Astrocyte (in vitro differentiated cells and primary cell): ENCODE data around the gene GBP5. TPM values are rescaled to one million over a fixed set of nuclear protein-coding genes. Genes with fewer than 3 reads are reported as not detected.

ENCODE experiments used
- DNase-seq: peaks from one replicate; pipeline ENCODE4 v3.0.0-alpha.2; 2010; ENCODE audit warnings: low read depth
- FAIRE-seq: peaks from 2 replicates; lab custom pipeline; 2011; peaks lifted over from hg19 to GRCh38; lab: Jason Lieb, UNC
- H2AFZ ChIP-seq: 2 replicates; pipeline ENCODE4 v1.6.0; 2012; ENCODE audit warnings: low read depth, low read length, inconsistent platforms
- H3K27ac ChIP-seq: 2 replicates; pipeline ENCODE4 v1.5.1; 2011; ENCODE audit warnings: low read depth, low read length, inconsistent platforms
- H3K27me3 ChIP-seq: 2 replicates; pipeline ENCODE4 v1.6.0; 2011; ENCODE audit warnings: low read length, inconsistent platforms; ENCODE audit not compliant: insufficient read depth
- H3K36me3 ChIP-seq: 2 replicates; pipeline ENCODE4 v1.5.1; 2011; ENCODE audit warnings: low read length, inconsistent platforms; ENCODE audit not compliant: insufficient read depth
- H3K4me1 ChIP-seq: 2 replicates; pipeline ENCODE4 v1.5.1; 2011; ENCODE audit warnings: low read length, inconsistent platforms; ENCODE audit not compliant: insufficient read depth
- H3K4me2 ChIP-seq: 2 replicates; pipeline ENCODE4 v1.6.0; 2012; ENCODE audit warnings: low read length, inconsistent platforms
- H3K4me3 ChIP-seq: 2 replicates; pipeline ENCODE4 v1.5.1; 2011; ENCODE audit warnings: low read depth, mild to moderate bottlenecking, low read length, inconsistent platforms; ENCODE audit not compliant: insufficient read depth
- H3K79me2 ChIP-seq: 2 replicates; pipeline ENCODE4 v1.6.0; 2012; ENCODE audit warnings: mild to moderate bottlenecking, low read length, inconsistent platforms; ENCODE audit not compliant: insufficient read depth
- H3K9ac ChIP-seq: 2 replicates; pipeline ENCODE4 v1.6.0; 2012; ENCODE audit warnings: mild to moderate bottlenecking, low read length, inconsistent platforms
- H3K9me3 ChIP-seq: 2 replicates; pipeline ENCODE4 v1.5.1; 2012; ENCODE audit warnings: low read depth, mild to moderate bottlenecking, low read length, inconsistent platforms; ENCODE audit not compliant: insufficient read depth
- H4K20me1 ChIP-seq: 2 replicates; pipeline ENCODE4 v1.6.0; 2012; ENCODE audit warnings: low read length, inconsistent platforms; ENCODE audit not compliant: insufficient read depth
- H3K27ac Mint-ChIP-seq: one replicate; pipeline ENCODE4 v1.8.0; 2021; ENCODE audit warnings: mild to moderate bottlenecking, mixed read lengths; ENCODE audit not compliant: unreplicated experiment
- H3K27me3 Mint-ChIP-seq: one replicate; pipeline ENCODE4 v1.8.0; 2021; ENCODE audit warnings: low read depth, mixed read lengths; ENCODE audit not compliant: unreplicated experiment
- H3K36me3 Mint-ChIP-seq: one replicate; pipeline ENCODE4 v1.8.0; 2021; ENCODE audit warnings: low read depth, mixed read lengths; ENCODE audit not compliant: unreplicated experiment
- H3K4me1 Mint-ChIP-seq: one replicate; pipeline ENCODE4 v1.8.0; 2021; ENCODE audit warnings: low read depth, mixed read lengths; ENCODE audit not compliant: unreplicated experiment
- H3K4me3 Mint-ChIP-seq: one replicate; pipeline ENCODE4 v1.8.0; 2021; ENCODE audit warnings: mild to moderate bottlenecking, moderate library complexity, mixed read lengths; ENCODE audit not compliant: unreplicated experiment
- H3K9me3 Mint-ChIP-seq: one replicate; pipeline ENCODE4 v1.8.0; 2021; ENCODE audit warnings: mild to moderate bottlenecking, mixed read lengths; ENCODE audit not compliant: unreplicated experiment
- EZH2 ChIP-seq: IDR thresholded peaks from 2 replicates; pipeline ENCODE4 v1.6.1; 2012; ENCODE audit warnings: mild to moderate bottlenecking, low read length, inconsistent platforms; ENCODE audit not compliant: insufficient read depth
- total RNA-seq: library from RNA; stranded (reverse); gene quantifications from 2 replicates; pipeline ENCODE4 v1.2.1, GENCODE V29; 2021
- TF ChIP-seq, protein P1 (sequence below): IDR thresholded peaks from 2 replicates; pipeline ENCODE4 v1.5.1; 2011; ENCODE audit warnings: low read depth, mild to moderate bottlenecking, inconsistent platforms, low read length, moderate library complexity; ENCODE audit not compliant: insufficient read depth

Gene GBP5
- total RNA-seq, 1 donor from 2014 or later: 0.79 TPM

DNA sequence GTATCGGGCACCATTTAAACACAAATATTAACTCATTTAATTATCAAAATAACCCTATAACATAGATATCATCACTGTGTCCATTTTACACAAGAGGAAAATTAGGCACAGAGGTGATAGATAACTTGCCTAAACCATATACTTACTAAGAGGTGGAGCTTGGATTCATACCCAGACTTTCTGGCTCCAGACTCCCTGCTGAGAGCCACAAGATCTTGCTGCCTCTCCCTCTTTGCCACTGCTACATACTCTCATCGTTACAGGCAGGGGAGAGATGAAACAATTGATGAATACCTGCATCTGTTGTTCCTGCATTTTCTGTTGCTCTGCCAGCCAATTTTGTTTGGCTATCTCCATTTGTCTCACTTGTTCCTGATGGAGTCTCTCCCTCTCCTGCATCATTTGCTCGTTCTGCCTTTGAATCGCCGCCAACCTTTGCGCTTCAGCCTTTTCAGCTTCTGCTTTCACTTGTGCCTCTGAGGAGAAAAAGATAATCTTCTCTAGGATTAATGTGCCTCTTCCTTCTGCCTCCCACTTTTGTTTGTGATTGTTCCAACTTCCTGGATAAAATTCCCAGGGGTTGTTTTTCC, 10.6 kb downstream of the GBP5 start:
- Histone ChIP-seq H3K27ac (no peak overlapping the region), H3K4me3 (no peak overlapping the region), H2AFZ (no peak overlapping the region)

DNA sequence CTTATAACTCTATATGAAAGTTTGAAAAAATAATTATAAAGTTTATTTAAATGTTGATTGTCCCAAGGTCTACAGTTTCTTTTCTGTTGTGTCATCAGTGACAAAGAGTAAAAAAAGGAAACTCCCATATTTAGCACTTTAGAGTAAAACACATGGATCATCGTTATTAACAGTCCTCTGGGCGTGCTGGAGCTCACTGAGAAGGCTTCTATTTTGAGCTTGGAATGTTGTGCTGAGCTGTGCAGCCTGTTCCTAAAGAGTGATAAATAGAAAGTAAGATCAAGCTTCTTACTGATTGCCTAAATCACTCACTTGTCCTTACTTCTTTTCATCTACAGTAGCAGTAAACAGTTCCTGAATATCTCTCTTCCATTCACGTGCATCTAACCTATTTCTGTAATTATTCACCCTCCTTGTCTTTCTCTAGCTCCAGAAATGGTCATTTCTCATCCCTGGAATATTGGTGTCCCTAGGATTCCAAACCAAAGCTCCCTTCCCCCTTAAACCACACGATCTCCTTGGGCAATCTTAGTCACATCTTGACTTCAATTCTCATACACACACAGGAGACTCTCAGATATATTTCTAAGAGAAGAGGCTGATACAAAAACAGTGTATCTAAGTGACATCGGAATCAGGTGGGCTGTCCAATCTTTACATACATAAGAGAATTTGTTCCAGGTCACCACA, 11.9 kb downstream of the GBP5 start:
- Mint-ChIP-seq H3K27me3 (no peaks in the 10 kb centered on the region), H3K9me3 (no peaks in the 10 kb centered on the region), H3K36me3 (no peaks in the 10 kb centered on the region), H3K4me1 (peaks cover 25% of the 10 kb centered on the region), H3K4me3 (no peak overlapping the region), H3K27ac (peak overlapping the region; percentile 78)
- DNase-seq: peak; percentile 23
- Histone ChIP-seq H3K27me3 (no peaks in the 10 kb centered on the region), H3K36me3 (no peaks in the 10 kb centered on the region), H3K9me3 (no peaks in the 10 kb centered on the region), H3K4me1 (peaks cover 4% of the 10 kb centered on the region), H3K4me3 (no peak overlapping the region), H3K4me2 (peak overlapping the region; percentile 46), H4K20me1 (no peaks in the 10 kb centered on the region), H2AFZ (no peak overlapping the region), H3K9ac (no peak overlapping the region), H3K79me2 (no peaks in the 10 kb centered on the region), H3K27ac (no peak overlapping the region)
- peak; percentile 29 for FAIRE-seq
- TF ChIP-seq, protein P1, sequence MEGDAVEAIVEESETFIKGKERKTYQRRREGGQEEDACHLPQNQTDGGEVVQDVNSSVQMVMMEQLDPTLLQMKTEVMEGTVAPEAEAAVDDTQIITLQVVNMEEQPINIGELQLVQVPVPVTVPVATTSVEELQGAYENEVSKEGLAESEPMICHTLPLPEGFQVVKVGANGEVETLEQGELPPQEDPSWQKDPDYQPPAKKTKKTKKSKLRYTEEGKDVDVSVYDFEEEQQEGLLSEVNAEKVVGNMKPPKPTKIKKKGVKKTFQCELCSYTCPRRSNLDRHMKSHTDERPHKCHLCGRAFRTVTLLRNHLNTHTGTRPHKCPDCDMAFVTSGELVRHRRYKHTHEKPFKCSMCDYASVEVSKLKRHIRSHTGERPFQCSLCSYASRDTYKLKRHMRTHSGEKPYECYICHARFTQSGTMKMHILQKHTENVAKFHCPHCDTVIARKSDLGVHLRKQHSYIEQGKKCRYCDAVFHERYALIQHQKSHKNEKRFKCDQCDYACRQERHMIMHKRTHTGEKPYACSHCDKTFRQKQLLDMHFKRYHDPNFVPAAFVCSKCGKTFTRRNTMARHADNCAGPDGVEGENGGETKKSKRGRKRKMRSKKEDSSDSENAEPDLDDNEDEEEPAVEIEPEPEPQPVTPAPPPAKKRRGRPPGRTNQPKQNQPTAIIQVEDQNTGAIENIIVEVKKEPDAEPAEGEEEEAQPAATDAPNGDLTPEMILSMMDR: no peak
- no peak for TF ChIP-seq EZH2

More for the DNA sequence above, 10.6 kb downstream of the GBP5 start:
- no peaks in the 10 kb centered on the region for H4K20me1 ChIP-seq
- no peaks in the 10 kb centered on the region for H3K36me3 ChIP-seq
- H3K4me1 ChIP-seq: peaks cover 4% of the 10 kb centered on the region
- H3K27me3 Mint-ChIP-seq: no peaks in the 10 kb centered on the region
- FAIRE-seq (peak; percentile 32), DNase-seq (peak; percentile 9)
- no peaks in the 10 kb centered on the region for H3K9me3 Mint-ChIP-seq
- TF ChIP-seq, protein P1: no peak
- no peak for TF ChIP-seq EZH2
- H3K4me2 ChIP-seq: peak overlapping the region; percentile 64
- H3K27me3 ChIP-seq: no peaks in the 10 kb centered on the region
- H3K4me1 Mint-ChIP-seq: peaks cover 25% of the 10 kb centered on the region
- no peaks in the 10 kb centered on the region for H3K9me3 ChIP-seq
- H3K79me2 ChIP-seq: no peaks in the 10 kb centered on the region
- no peak overlapping the region for H3K27ac Mint-ChIP-seq
- no peak overlapping the region for H3K4me3 Mint-ChIP-seq
- H3K36me3 Mint-ChIP-seq: no peaks in the 10 kb centered on the region
- H3K9ac ChIP-seq: no peak overlapping the region

DNA sequence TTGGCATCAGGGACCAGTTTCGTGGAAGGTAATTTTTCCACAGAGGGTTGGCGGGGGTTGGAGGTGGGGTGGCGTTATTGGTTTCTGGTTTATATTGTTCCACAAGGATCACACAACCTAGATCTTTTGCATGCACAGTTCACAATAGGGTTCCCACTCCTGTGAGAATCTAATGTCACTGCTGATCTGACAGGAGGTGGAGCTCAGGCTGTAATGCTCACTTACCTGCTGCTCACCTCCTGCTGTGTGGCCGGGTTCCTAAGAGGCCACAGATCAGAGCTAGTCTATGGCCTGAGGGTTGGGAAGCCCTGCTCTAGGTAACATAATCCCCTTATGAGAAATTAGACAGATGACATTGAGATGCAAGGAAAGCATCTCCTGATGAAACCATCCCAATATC, 12.6 kb downstream of the GBP5 start:
- Histone ChIP-seq H3K36me3 (no peaks in the 10 kb centered on the region), H3K9me3 (no peaks in the 10 kb centered on the region), H3K4me2 (no peak overlapping the region), H3K4me1 (peaks cover 4% of the 10 kb centered on the region), H2AFZ (no peak overlapping the region), H3K27ac (no peak overlapping the region), H3K9ac (no peak overlapping the region), H3K4me3 (no peak overlapping the region), H4K20me1 (no peaks in the 10 kb centered on the region), H3K79me2 (no peaks in the 10 kb centered on the region), H3K27me3 (no peaks in the 10 kb centered on the region)
- H3K4me3 Mint-ChIP-seq: no peak overlapping the region
- peaks cover 25% of the 10 kb centered on the region for H3K4me1 Mint-ChIP-seq
- FAIRE-seq (no peak), DNase-seq (no peak)
- TF ChIP-seq, protein P1: no peak
- no peak for TF ChIP-seq EZH2
- no peaks in the 10 kb centered on the region for H3K9me3 Mint-ChIP-seq
- H3K27me3 Mint-ChIP-seq: no peaks in the 10 kb centered on the region
- H3K36me3 Mint-ChIP-seq: no peaks in the 10 kb centered on the region
- H3K27ac Mint-ChIP-seq: no peak overlapping the region
